ENCODE measurements around the gene PTPRB.
A peak's percentile ranks its signal among the peaks of the same experiment; 100 is the strongest.

The PTPRB gene

DNA sequence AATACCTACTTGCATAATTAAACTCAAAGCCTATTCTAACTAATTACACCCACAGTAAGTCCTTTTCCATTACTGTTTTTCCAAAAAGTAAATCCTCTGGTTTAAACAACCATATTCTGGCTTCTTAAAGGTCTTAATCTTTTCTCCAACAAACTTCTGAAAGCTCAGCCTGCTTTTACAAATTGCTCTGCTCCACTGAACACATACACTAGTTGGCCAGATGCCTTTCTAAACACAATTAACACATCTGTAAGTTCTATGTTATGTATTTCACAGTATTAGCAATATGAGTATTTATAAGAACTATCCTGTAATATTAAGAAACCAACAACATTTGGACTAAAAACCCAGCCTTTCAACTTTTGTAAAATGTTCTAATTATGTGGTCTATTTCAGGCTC, 30.1 kb downstream of the PTPRB start:
- no peak overlapping the region for H3K4me3 ChIP-seq (replicated peaks in 1 of 2; ENCODE audit: low read depth in 2 of 2, low read length in 2 of 2)
- TF ChIP-seq, protein P1, sequence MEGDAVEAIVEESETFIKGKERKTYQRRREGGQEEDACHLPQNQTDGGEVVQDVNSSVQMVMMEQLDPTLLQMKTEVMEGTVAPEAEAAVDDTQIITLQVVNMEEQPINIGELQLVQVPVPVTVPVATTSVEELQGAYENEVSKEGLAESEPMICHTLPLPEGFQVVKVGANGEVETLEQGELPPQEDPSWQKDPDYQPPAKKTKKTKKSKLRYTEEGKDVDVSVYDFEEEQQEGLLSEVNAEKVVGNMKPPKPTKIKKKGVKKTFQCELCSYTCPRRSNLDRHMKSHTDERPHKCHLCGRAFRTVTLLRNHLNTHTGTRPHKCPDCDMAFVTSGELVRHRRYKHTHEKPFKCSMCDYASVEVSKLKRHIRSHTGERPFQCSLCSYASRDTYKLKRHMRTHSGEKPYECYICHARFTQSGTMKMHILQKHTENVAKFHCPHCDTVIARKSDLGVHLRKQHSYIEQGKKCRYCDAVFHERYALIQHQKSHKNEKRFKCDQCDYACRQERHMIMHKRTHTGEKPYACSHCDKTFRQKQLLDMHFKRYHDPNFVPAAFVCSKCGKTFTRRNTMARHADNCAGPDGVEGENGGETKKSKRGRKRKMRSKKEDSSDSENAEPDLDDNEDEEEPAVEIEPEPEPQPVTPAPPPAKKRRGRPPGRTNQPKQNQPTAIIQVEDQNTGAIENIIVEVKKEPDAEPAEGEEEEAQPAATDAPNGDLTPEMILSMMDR (IDR thresholded peaks at IDR 0.05; ENCODE audit: low read depth, low read length): no peak
- DNase-seq (ENCODE audit: low read depth in 2 of 2): no peak

GRCh38 chr12:70605976-70606375, 31.3 kb downstream of the PTPRB start:
- DNase-seq (ENCODE audit: low read depth in 2 of 2): peak in 1 of 2 donors; percentile 50

DNA sequence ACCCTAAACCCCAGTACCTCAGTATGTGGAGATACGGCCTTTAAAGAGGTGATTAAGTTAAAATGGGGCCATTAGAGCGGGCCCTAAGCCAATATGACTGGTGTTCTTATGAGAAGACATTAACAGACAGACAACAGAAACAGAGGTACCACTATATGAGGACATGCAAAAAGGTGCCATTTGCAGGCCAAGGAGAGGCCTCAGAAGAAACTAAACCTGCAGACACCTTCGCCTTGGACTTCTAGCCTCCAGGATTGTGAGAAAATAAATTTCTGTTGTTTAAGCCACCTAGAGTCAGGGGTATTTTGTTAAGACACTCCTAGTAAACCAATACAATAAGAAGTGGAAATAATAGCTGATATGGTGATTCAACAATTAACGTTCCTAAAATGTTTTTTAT, 32.6 kb downstream of the PTPRB start:
- TF ChIP-seq, protein P1 (IDR thresholded peaks at IDR 0.05; ENCODE audit: low read depth, low read length): no peak
- no peak overlapping the region for H3K4me3 ChIP-seq (replicated peaks in 1 of 2; ENCODE audit: low read depth in 2 of 2, low read length in 2 of 2)
- no peak for DNase-seq (ENCODE audit: low read depth in 2 of 2)

More at GRCh38 chr12:70605976-70606375, 31.3 kb downstream of the PTPRB start:
- no peak overlapping the region for H3K4me3 ChIP-seq (replicated peaks in 1 of 2; ENCODE audit: low read depth in 2 of 2, low read length in 2 of 2)
- TF ChIP-seq, protein P1 (IDR thresholded peaks at IDR 0.05; ENCODE audit: low read depth, low read length): no peak

DNA sequence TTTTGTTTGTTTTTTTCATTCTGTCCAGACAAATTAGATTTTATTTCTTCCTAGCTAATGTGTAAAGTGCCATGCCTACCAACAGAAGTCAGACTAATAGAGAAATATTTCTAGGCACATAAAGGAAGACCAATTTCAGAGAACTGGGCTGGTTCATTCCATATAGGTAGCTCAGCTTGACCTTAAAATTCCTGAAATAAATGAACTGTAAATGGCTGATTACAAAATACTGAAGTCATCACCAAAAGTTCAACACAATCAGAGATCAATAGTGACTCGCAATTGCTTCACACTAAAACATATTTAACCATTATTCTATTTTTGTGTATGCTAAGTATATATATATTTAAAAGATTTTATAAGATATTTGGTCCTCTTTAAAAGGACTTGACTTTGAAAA, 34.2 kb downstream of the PTPRB start:
- peak in 1 of 2 donors; percentile 63 for DNase-seq (ENCODE audit: low read depth in 2 of 2)
- no peak overlapping the region for H3K4me3 ChIP-seq (replicated peaks in 1 of 2; ENCODE audit: low read depth in 2 of 2, low read length in 2 of 2)
- TF ChIP-seq, protein P1 (IDR thresholded peaks at IDR 0.05; ENCODE audit: low read depth, low read length): no peak

- DNase-seq (ENCODE audit: low read depth in 2 of 2): peak; percentile 38 to 54
- TF ChIP-seq, protein P1 (IDR thresholded peaks at IDR 0.05; ENCODE audit: low read depth, low read length): no peak
- no peak overlapping the region for H3K4me3 ChIP-seq (replicated peaks in 1 of 2; ENCODE audit: low read depth in 2 of 2, low read length in 2 of 2)
Measured at GRCh38 chr12:70598467-70599193, 38.6 kb downstream of the PTPRB start.

DNA sequence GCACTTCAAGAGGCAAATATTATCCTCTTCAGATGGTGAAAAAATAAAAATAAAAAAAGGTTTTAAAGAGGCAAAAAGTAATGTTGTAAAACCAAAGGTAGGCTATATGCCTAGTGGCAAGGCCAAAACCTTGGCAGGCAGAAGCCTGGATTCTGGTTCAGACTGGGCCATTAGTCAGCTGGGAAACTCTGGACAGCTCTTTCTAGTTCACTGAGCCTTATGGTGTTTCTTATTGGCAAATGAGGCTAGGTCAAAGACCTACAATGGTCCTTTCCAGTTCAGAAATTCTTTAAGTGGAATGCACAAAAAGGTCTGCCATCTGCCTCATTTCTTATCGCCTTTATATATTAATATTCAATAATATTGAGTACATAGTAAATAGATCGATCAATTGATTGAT, 44.6 kb downstream of the PTPRB start:
- H3K4me3 ChIP-seq (replicated peaks in 1 of 2; ENCODE audit: low read depth in 2 of 2, low read length in 2 of 2): no peak overlapping the region
- TF ChIP-seq, protein P1 (IDR thresholded peaks at IDR 0.05; ENCODE audit: low read depth, low read length): no peak
- no peak for DNase-seq (ENCODE audit: low read depth in 2 of 2)
